Suprapubic skin (tissue), 4 donors: ENCODE measurements around the gene BDKRB1.

Source experiments
- POLR2A ChIP-seq, 2 donors: fragments of 450-650 bp; IDR thresholded peaks; one replicate each; pipeline ENCODE4 v1.6.1; 2017; ENCODE audit warnings: antibody characterized with exemption in 2 of 2, mild to moderate bottlenecking in 2 of 2, moderate library complexity in 2 of 2
- POLR2AphosphoS5 ChIP-seq, 3 donors: sonication (generic); formaldehyde crosslinking; IDR thresholded peaks; one replicate each; pipeline ENCODE4 v1.6.1; 2017; ENCODE audit warnings: antibody characterized with exemption in 3 of 3
- TF ChIP-seq, protein P1 (sequence below), 2 donors: fragments of 200-600 bp in 1 of 2; fragments of 450-650 bp in 1 of 2; sonication (generic) in 1 of 2; IDR thresholded peaks; one replicate each; pipeline ENCODE4 v1.5.1; 2016 to 2019; ENCODE audit warnings: antibody characterized with exemption in 2 of 2, mild to moderate bottlenecking in 1 of 2, moderate library complexity in 1 of 2

DNA sequence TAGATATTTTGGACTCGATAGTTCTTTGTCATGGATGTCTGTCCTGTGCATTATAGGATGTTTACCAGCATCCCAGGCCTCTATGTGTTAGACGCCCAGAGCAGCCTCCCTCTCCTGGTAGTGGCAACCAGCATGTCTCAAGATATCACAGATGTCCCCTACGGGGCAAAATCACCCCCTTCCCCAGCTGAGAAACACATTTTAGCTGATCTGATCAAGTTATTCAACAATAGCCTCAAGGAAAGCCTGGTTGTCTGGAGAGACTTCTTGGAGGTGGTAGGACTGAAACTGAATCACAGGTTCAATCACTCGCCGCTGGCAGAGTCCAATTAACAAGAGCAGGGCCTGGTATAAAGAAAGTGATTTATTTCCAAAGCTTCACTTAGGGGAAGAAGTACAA is 17.6 kb downstream of the BDKRB1 start:
- TF ChIP-seq, protein P1, sequence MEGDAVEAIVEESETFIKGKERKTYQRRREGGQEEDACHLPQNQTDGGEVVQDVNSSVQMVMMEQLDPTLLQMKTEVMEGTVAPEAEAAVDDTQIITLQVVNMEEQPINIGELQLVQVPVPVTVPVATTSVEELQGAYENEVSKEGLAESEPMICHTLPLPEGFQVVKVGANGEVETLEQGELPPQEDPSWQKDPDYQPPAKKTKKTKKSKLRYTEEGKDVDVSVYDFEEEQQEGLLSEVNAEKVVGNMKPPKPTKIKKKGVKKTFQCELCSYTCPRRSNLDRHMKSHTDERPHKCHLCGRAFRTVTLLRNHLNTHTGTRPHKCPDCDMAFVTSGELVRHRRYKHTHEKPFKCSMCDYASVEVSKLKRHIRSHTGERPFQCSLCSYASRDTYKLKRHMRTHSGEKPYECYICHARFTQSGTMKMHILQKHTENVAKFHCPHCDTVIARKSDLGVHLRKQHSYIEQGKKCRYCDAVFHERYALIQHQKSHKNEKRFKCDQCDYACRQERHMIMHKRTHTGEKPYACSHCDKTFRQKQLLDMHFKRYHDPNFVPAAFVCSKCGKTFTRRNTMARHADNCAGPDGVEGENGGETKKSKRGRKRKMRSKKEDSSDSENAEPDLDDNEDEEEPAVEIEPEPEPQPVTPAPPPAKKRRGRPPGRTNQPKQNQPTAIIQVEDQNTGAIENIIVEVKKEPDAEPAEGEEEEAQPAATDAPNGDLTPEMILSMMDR (IDR thresholded peaks at IDR 0.05): no peak
- TF ChIP-seq POLR2A (IDR thresholded peaks at IDR 0.05) (no peak), POLR2AphosphoS5 (IDR thresholded peaks at IDR 0.05) (no peak)
